H1 (cell line): Measurements from ENCODE around the gene SERPINH1. TPM values are rescaled to one million over a fixed set of nuclear protein-coding genes. Genes with fewer than 3 reads are reported as not detected.

Experiments
- CTCF ChIA-PET: fragments of 300-600 bp; sonication (Branson Sonifier 250); formaldehyde crosslinking; loops from one replicate; lab custom pipeline; 2021; ENCODE audit not compliant: partially characterized antibody; lab: Charles Lee
- POLR2A ChIA-PET: fragments of 300-600 bp; sonication (Branson Sonifier 250); formaldehyde crosslinking; loops from one replicate; lab custom pipeline; 2021; ENCODE audit warnings: inconsistent platforms; ENCODE audit not compliant: partially characterized antibody; lab: Charles Lee
- DNase-seq, 2 experiments: peaks; one replicate each; pipeline versions ENCODE4 v3.0.0 to v3.0.0-alpha.2; 2010 to 2022; ENCODE audit warnings: low spot score in 2 of 2, low read depth in 1 of 2, mixed read lengths in 1 of 2
- FAIRE-seq: peaks from 2 replicates; lab custom pipeline; 2011; peaks lifted over from hg19 to GRCh38; lab: Jason Lieb, UNC
- H2AFZ ChIP-seq: 2 replicates; pipeline ENCODE4 v1.8.1; 2012; ENCODE audit warnings: low read length, inconsistent platforms
- H2AK5ac ChIP-seq: 2 replicates; pipeline ENCODE4 v1.6.1; 2013; ENCODE audit warnings: low read depth, low read length
- H2BK120ac ChIP-seq: replicated peaks from 2 replicates; pipeline ENCODE3; 2013; ENCODE audit warnings: low read depth, low read length, inconsistent platforms
- H2BK12ac ChIP-seq: 2 replicates; pipeline ENCODE4 v1.6.1; 2013; ENCODE audit warnings: low read depth, low read length
- H2BK15ac ChIP-seq: 2 replicates; pipeline ENCODE4 v1.6.1; 2013; ENCODE audit warnings: low read length
- H2BK20ac ChIP-seq: 2 replicates; pipeline ENCODE4 v1.6.1; 2013; ENCODE audit warnings: low read length
- H2BK5ac ChIP-seq: 2 replicates; pipeline ENCODE4 v1.6.1; 2013; ENCODE audit warnings: low read depth, low read length
- H3K14ac ChIP-seq: 2 replicates; pipeline ENCODE4 v1.6.1; 2013; ENCODE audit warnings: inconsistent platforms; ENCODE audit not compliant: insufficient read length
- H3K18ac ChIP-seq: 2 replicates; pipeline ENCODE4 v1.6.1; 2013; ENCODE audit warnings: low read length; ENCODE audit errors: extremely low read depth
- H3K23ac ChIP-seq: 2 replicates; pipeline ENCODE4 v1.6.1; 2013; ENCODE audit warnings: inconsistent platforms; ENCODE audit not compliant: insufficient read length
- H3K23me2 ChIP-seq: 2 replicates; pipeline ENCODE4 v1.6.1; 2013; ENCODE audit warnings: low read depth, low read length
- H3K27ac ChIP-seq: 2 replicates; pipeline ENCODE4 v1.6.1; 2011; ENCODE audit warnings: low read depth, low read length, inconsistent platforms
- H3K27me3 ChIP-seq, 4 experiments: replicated peaks in 1 of 4; 1 replicate in 1 of 4; 2 replicates in 3 of 4; pipeline versions ENCODE4 v1.6.1 to v1.8.1; 2011 to 2013; ENCODE audit warnings: low read length in 3 of 4, mild to moderate bottlenecking in 3 of 4, inconsistent platforms in 2 of 4, mixed read lengths in 2 of 4, moderate library complexity in 1 of 4; ENCODE audit not compliant: control insufficient read depth in 3 of 4, insufficient read depth in 3 of 4; ENCODE audit errors: extremely low read depth in 1 of 4
- H3K36me3 ChIP-seq, 4 experiments: 2 replicates each; pipeline versions ENCODE4 v1.6.1 to v1.8.1; 2011 to 2013; ENCODE audit warnings: mild to moderate bottlenecking in 4 of 4, low read length in 3 of 4, moderate library complexity in 2 of 4, control low read depth in 1 of 4, inconsistent platforms in 1 of 4; ENCODE audit not compliant: insufficient read depth in 4 of 4, control insufficient read depth in 2 of 4
- H3K4ac ChIP-seq: replicated peaks from 2 replicates; pipeline ENCODE3; 2013; ENCODE audit warnings: low read length, low read depth, mixed read lengths, inconsistent platforms; ENCODE audit not compliant: insufficient read length
- H3K4me1 ChIP-seq, 4 experiments: replicated peaks in 1 of 4; 1 replicate in 1 of 4; 2 replicates in 3 of 4; pipeline versions ENCODE4 v1.6.1 to v1.8.1; 2011 to 2013; ENCODE audit warnings: low read length in 3 of 4, inconsistent platforms in 2 of 4, mixed read lengths in 1 of 4; ENCODE audit not compliant: insufficient read depth in 4 of 4, control insufficient read depth in 3 of 4
- H3K4me2 ChIP-seq, 2 experiments: 2 replicates each; pipeline versions ENCODE4 v1.6.1 to v1.8.1; 2011 to 2013; ENCODE audit warnings: low read depth in 2 of 2, low read length in 2 of 2, control low read depth in 1 of 2, inconsistent platforms in 1 of 2, mild to moderate bottlenecking in 1 of 2; ENCODE audit not compliant: insufficient read depth in 1 of 2
- H3K4me3 ChIP-seq, 4 experiments: fragments of 200-600, 300-600 bp in 1 of 4; sonication (generic), shearing (Covaris generic), sonication (Bioruptor Twin) in 1 of 4; 2 replicates each; pipeline versions ENCODE4 v1.5.1 to v1.8.1; 2011 to 2016; ENCODE audit warnings: low read length in 4 of 4, low read depth in 3 of 4, control low read depth in 2 of 4, inconsistent platforms in 2 of 4, mild to moderate bottlenecking in 2 of 4, mixed read lengths in 1 of 4, moderate library complexity in 1 of 4; ENCODE audit not compliant: insufficient read depth in 2 of 4; ENCODE audit errors: extremely low read depth in 1 of 4
- H3K56ac ChIP-seq: replicated peaks from 2 replicates; pipeline ENCODE3; 2013; ENCODE audit warnings: low read depth, mild to moderate bottlenecking, mixed read lengths, low read length, inconsistent platforms; ENCODE audit not compliant: insufficient read length
- H3K79me1 ChIP-seq: 2 replicates; pipeline ENCODE4 v1.6.1; 2013; ENCODE audit warnings: low read depth, low read length, control low read depth
- H3K79me2 ChIP-seq, 2 experiments: 2 replicates each; pipeline versions ENCODE4 v1.6.1 to v1.8.1; 2012 to 2013; ENCODE audit warnings: low read length in 2 of 2, mild to moderate bottlenecking in 2 of 2, inconsistent platforms in 1 of 2; ENCODE audit not compliant: insufficient read depth in 2 of 2, control insufficient read depth in 1 of 2
- H3K9ac ChIP-seq, 4 experiments: replicated peaks in 1 of 4; 1 replicate in 1 of 4; 2 replicates in 3 of 4; pipeline versions ENCODE4 v1.6.1 to v1.8.1; 2011 to 2013; ENCODE audit warnings: low read depth in 3 of 4, low read length in 3 of 4, control low read depth in 2 of 4, mild to moderate bottlenecking in 2 of 4, moderate library complexity in 2 of 4, inconsistent platforms in 1 of 4; ENCODE audit errors: extremely low read depth in 1 of 4
- H3K9me3 ChIP-seq, 2 experiments: 2 replicates each; pipeline versions ENCODE4 v1.6.1 to v1.8.1; 2012 to 2013; ENCODE audit warnings: mild to moderate bottlenecking in 2 of 2, moderate library complexity in 2 of 2, control low read depth in 1 of 2, inconsistent platforms in 1 of 2, low read depth in 1 of 2, low read length in 1 of 2, mixed read lengths in 1 of 2; ENCODE audit not compliant: insufficient read depth in 2 of 2
- H4K20me1 ChIP-seq, 2 experiments: replicated peaks in 1 of 2; 2 replicates each; pipeline versions ENCODE3 to v1.8.1; 2011 to 2013; ENCODE audit warnings: inconsistent platforms in 2 of 2, low read length in 2 of 2, mild to moderate bottlenecking in 1 of 2; ENCODE audit not compliant: insufficient read depth in 2 of 2, control insufficient read depth in 1 of 2
- H4K5ac ChIP-seq: 2 replicates; pipeline ENCODE4 v1.6.1; 2013; ENCODE audit warnings: low read length, low read depth, mixed read lengths, inconsistent platforms; ENCODE audit not compliant: insufficient read length
- H4K8ac ChIP-seq: 2 replicates; pipeline ENCODE4 v1.8.0; 2013; ENCODE audit warnings: mild to moderate bottlenecking, moderate library complexity, low read length, inconsistent platforms; ENCODE audit not compliant: insufficient read depth; ENCODE audit errors: extremely low read depth
- H4K91ac ChIP-seq: replicated peaks from 2 replicates; pipeline ENCODE3; 2013; ENCODE audit warnings: low read length, mixed read lengths, inconsistent platforms; ENCODE audit not compliant: insufficient read length
- CHD1 ChIP-seq: IDR thresholded peaks from 2 replicates; pipeline ENCODE4 v1.6.1; 2012; ENCODE audit warnings: low read depth, low read length, improper control_type of control experiment
- CTCF ChIP-seq, 3 experiments: IDR thresholded peaks; 1 replicate in 2 of 3; 2 replicates in 1 of 3; pipeline versions ENCODE4 v1.5.1 to v1.6.1; 2011; ENCODE audit warnings: low read length in 3 of 3, mild to moderate bottlenecking in 3 of 3, inconsistent platforms in 2 of 3, low read depth in 1 of 3, moderate library complexity in 1 of 3; ENCODE audit not compliant: insufficient read depth in 1 of 3; ENCODE audit errors: control extremely low read depth in 1 of 3
- EGR1 ChIP-seq: IDR thresholded peaks from 2 replicates; pipeline ENCODE4 v1.6.1; 2011; ENCODE audit warnings: low read depth, low read length, borderline replicate concordance
- EP300 ChIP-seq, 2 experiments: IDR thresholded peaks; 1 replicate in 1 of 2; 2 replicates in 1 of 2; pipeline ENCODE4 v1.6.1; 2011 to 2012; ENCODE audit warnings: low read depth in 2 of 2, low read length in 2 of 2, mild to moderate bottlenecking in 2 of 2, borderline replicate concordance in 1 of 2, inconsistent platforms in 1 of 2, moderate library complexity in 1 of 2
- JUN ChIP-seq: IDR thresholded peaks from 2 replicates; pipeline ENCODE4 v1.6.1; 2011; ENCODE audit warnings: low read depth, mild to moderate bottlenecking, improper control_type of control experiment, low read length
- KDM5A ChIP-seq: fragments of 200-600 bp; IDR thresholded peaks from 2 replicates; pipeline ENCODE4 v1.7.1; 2012; ENCODE audit warnings: mild to moderate bottlenecking, low read length, inconsistent platforms, mixed read lengths
- SP1 ChIP-seq: IDR thresholded peaks from 2 replicates; pipeline ENCODE4 v1.6.1; 2011; ENCODE audit warnings: low read depth, low read length
- TAF7 ChIP-seq: optimal IDR thresholded peaks from 2 replicates; pipeline ENCODE3; 2011; ENCODE audit warnings: low read depth, mild to moderate bottlenecking, inconsistent platforms, low read length, moderate library complexity, borderline replicate concordance
- WGBS, 2 experiments: shearing (Covaris generic) in 1 of 2; methylation state at CpG; one replicate each; pipeline versions ENCODE4 v1.1.6 to v1.1.7; 2013 to 2015; ENCODE audit warnings: low lambda C conversion rate in 2 of 2, mixed read lengths in 2 of 2, inconsistent platforms in 1 of 2, low coverage in 1 of 2, missing lambda C conversion rate in 1 of 2; ENCODE audit not compliant: insufficient replicate concordance in 2 of 2, insufficient coverage in 1 of 2, insufficient read length in 1 of 2; ENCODE audit errors: extremely low coverage in 1 of 2, missing lambda C conversion rate in 1 of 2; 5-methylcytosine and 5-hydroxymethylcytosine counted together
- polyA plus RNA-seq, 7 experiments: library from polyadenylated mRNA; depleted of rRNA in 3 of 7; stranded (reverse) in 5 of 7; unstranded in 2 of 7; fragments of >200 nt in 5 of 7; fragments of 200-250 nt in 2 of 7; gene quantifications; 1 replicate in 5 of 7; 2 replicates in 1 of 7; 4 replicates in 1 of 7; pipeline versions ENCODE4 v1.2.1 to v1.2.3, GENCODE V29; 2011 to 2013; ENCODE audit warnings: missing spikeins in 2 of 7, mixed read lengths in 2 of 7
- total RNA-seq: library from RNA; stranded (reverse); fragmentation: NEBNext Ultra II Directional; extraction: Animal tissue kit (Norgen Biotek cat#: 25700); gene quantifications from 2 replicates; pipeline ENCODE4 v1.2.1, GENCODE V29; 2021

The SERPINH1 gene
- total and polyA plus RNA-seq, 2 of the 8 experiments (the other 6 are each of a cell fraction or from before 2014, with no cell fraction given) = 420 to 621 TPM

GRCh38 chr11:75558939-75559843 is 2.9 kb upstream of the SERPINH1 start:
- no peaks in the 10 kb centered on the region for H3K27me3 ChIP-seq
- H2BK20ac ChIP-seq = peak overlapping the region; percentile 98
- H3K9me3 ChIP-seq = no peaks in the 10 kb centered on the region
- no peak overlapping the region for H3K56ac ChIP-seq
- peak overlapping the region; percentile 93; the same call in 1 of the 2 replicates for H2AK5ac ChIP-seq
- peak overlapping the region; percentile 88 for H2BK5ac ChIP-seq
- no peak overlapping the region; a peak in 2 of 7 replicates for H3K9ac ChIP-seq
- H3K18ac ChIP-seq = peak overlapping the region; percentile 91
- peak overlapping the region; percentile 91 for H4K91ac ChIP-seq
- H2BK15ac ChIP-seq = peak overlapping the region; percentile 92; the same call in 1 of the 2 replicates
- WGBS, 2 experiments = 59% methylated on average over 8 of the region's 8 CpGs; no CpG with 5 or more reads in 1 of the 2 experiments
- H3K79me1 ChIP-seq = no peaks in the 10 kb centered on the region
- H4K8ac ChIP-seq = 0 out of 2 replicates have a peak overlapping the region, but pooled peaks have one; percentile 47
- ChIA-PET POLR2A (interaction anchor here (0.6 to 35.1 kb wide), 14 partner anchors 4 to 855 kb away, joined by 3 to 1120 read pairs (median 4); partner anchors contain the start of genes GDPD5 and SERPINH1), CTCF (interaction anchor here (0.6 to 16.9 kb wide), 14 partner anchors 10 to 1638 kb away, joined by 3 to 344 read pairs (median 4); no protein-coding TSS in a partner anchor)
- peak overlapping the region; percentile 2 for H3K4ac ChIP-seq
- H3K79me2 ChIP-seq = peaks cover under 1 to 25% of the 10 kb centered on the region in 2 experiments; a peak in 3 of 4 replicates
- no peak overlapping the region for H3K23ac ChIP-seq
- peak overlapping the region; percentile 18 for H4K5ac ChIP-seq
- no peak overlapping the region for H3K4me3 ChIP-seq
- H2BK120ac ChIP-seq = peak overlapping the region; percentile 51
- no peaks in the 10 kb centered on the region for H3K36me3 ChIP-seq
- peaks cover 3 to 39% (median 28%) of the 10 kb centered on the region in 4 experiments for H3K4me1 ChIP-seq
- peaks cover 10% of the 10 kb centered on the region for H3K23me2 ChIP-seq
- peak overlapping the region; percentile 12; the same call in 1 of the 2 replicates for H3K27ac ChIP-seq
- no peak overlapping the region for H2AFZ ChIP-seq
- peak overlapping the region; percentile 94 for H2BK12ac ChIP-seq
- H3K4me2 ChIP-seq = peak overlapping the region; percentile 12 to 40; a peak in 3 of 4 replicates
- DNase-seq = no peak
- H3K14ac ChIP-seq = no peak overlapping the region
- FAIRE-seq = no peak
- H4K20me1 ChIP-seq = no peaks in the 10 kb centered on the region
- TF ChIP-seq SP1 (0 out of 2 replicates have a peak, but pooled peaks have one; percentile 48), CTCF (IDR thresholded peaks at IDR 0.05; ENCODE audit: control extremely low read depth in 1 of 3, insufficient read depth in 1 of 3, low read depth in 1 of 3, low read length in 3 of 3) (no peak), EP300 (IDR thresholded peaks at IDR 0.05; ENCODE audit: borderline replicate concordance in 1 of 2, low read depth in 2 of 2, low read length in 2 of 2) (no peak), TAF7 (no peak), KDM5A (no peak), EGR1 (no peak), CHD1 (no peak), JUN (no peak)
